Natural killer cell treated with Interleukin-12 subunit alpha and Interleukin-12 subunit beta and Interleukin-15 and Interleukin-18, amount 100 ng/mL, for 72 hours (primary cell): ENCODE data around the gene REV1. TPM values are rescaled to one million over a fixed set of nuclear protein-coding genes. Genes with fewer than 3 reads are reported as not detected.

Experiments used
- ATAC-seq, 2 donors: fragments of 150-1000 bp; cut with Tn5 transposase in 1 of 2; sonication (Bioruptor Pico), chemical (Tn5 transposase) in 1 of 2; 2 replicates each; pipeline ENCODE4 v1.10.0; 2021
- DNase-seq: peaks from one replicate; pipeline ENCODE4 v3.0.0; 2022; ENCODE audit warnings: low spot score
- H3K27ac Mint-ChIP-seq, 2 donors: 1 replicate in 1 of 2; 2 replicates in 1 of 2; pipeline ENCODE4 v1.8.0; 2022; ENCODE audit warnings: mixed read lengths in 2 of 2, mild to moderate bottlenecking in 1 of 2, moderate library complexity in 1 of 2
- H3K27me3 Mint-ChIP-seq, 2 donors: 1 replicate in 1 of 2; 2 replicates in 1 of 2; pipeline ENCODE4 v1.8.0; 2022; ENCODE audit warnings: mixed read lengths in 2 of 2
- H3K36me3 Mint-ChIP-seq: one replicate; pipeline ENCODE4 v1.8.0; 2022; ENCODE audit warnings: mixed read lengths
- H3K4me1 Mint-ChIP-seq, 2 donors: 1 replicate in 1 of 2; 2 replicates in 1 of 2; pipeline ENCODE4 v1.8.0; 2022; ENCODE audit warnings: low read depth in 2 of 2, mixed read lengths in 2 of 2, mild to moderate bottlenecking in 1 of 2
- H3K4me3 Mint-ChIP-seq: one replicate; pipeline ENCODE4 v1.8.0; 2022; ENCODE audit warnings: mixed read lengths
- H3K9me3 Mint-ChIP-seq: 2 replicates; pipeline ENCODE4 v1.8.0; 2022; ENCODE audit warnings: mixed read lengths
- total RNA-seq, 2 donors: library from RNA; stranded (reverse); gene quantifications; one replicate each; pipeline ENCODE4 v1.2.3, GENCODE V29; 2022

Gene REV1
- total RNA-seq, 2 donors from 2014 or later = 26.7 to 59.5 TPM

DNA sequence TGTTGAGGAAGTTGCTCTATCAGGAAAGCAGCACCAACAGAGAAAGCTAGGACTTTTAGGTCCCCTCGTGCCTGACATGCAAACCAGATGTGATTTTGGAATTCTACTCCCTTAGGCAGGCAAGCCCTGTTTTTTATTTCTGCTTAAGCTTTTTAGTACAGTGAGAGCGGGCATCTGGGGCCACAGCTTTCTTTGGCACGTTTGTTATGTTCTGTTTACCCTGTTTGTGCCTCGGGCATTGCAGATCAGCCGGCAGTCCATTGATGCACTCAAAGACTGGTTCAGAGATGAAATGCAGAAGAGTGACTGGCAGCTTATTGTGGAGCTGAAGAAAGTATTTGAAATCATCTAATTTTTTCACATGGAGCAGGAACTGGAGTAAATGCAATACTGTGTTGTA lies 90.8 kb downstream of the REV1 start:
- Mint-ChIP-seq H3K9me3 (no peaks in the 10 kb centered on the region), H3K27me3 (no peaks in the 10 kb centered on the region), H3K4me3 (no peak overlapping the region), H3K27ac (no peak overlapping the region), H3K36me3 (peaks cover 50% of the 10 kb centered on the region), H3K4me1 (peaks cover 0 to 3% of the 10 kb centered on the region in 2 donors)
- DNase-seq = no peak
- no peak for ATAC-seq

DNA sequence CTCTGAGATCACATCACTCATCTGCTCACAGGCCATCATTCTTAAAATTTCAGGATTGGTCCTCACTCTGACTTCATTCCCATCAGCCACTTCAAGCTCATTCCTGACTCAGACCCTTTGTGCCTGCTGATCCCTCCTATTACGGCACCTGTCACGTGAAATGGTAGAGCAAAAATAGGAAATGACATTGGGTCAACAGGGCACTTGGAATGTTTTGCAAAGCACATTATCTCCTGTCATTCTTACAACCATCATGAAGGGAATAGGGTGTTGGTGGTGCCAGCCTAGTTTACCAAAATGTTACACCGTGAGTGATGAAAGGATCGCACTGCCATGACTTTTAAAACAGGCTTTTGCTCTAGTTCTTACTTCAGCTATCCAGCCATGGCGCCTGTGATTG lies 91.5 kb downstream of the REV1 start:
- no peak overlapping the region for H3K4me3 Mint-ChIP-seq
- no peaks in the 10 kb centered on the region for H3K9me3 Mint-ChIP-seq
- H3K36me3 Mint-ChIP-seq = peaks cover 47% of the 10 kb centered on the region
- DNase-seq (no peak), ATAC-seq (no peak)
- H3K27ac Mint-ChIP-seq = peak overlapping the region in 1 of 2 donors; percentile 40
- H3K27me3 Mint-ChIP-seq = no peaks in the 10 kb centered on the region
- peaks cover 0 to 3% of the 10 kb centered on the region in 2 donors for H3K4me1 Mint-ChIP-seq

DNA sequence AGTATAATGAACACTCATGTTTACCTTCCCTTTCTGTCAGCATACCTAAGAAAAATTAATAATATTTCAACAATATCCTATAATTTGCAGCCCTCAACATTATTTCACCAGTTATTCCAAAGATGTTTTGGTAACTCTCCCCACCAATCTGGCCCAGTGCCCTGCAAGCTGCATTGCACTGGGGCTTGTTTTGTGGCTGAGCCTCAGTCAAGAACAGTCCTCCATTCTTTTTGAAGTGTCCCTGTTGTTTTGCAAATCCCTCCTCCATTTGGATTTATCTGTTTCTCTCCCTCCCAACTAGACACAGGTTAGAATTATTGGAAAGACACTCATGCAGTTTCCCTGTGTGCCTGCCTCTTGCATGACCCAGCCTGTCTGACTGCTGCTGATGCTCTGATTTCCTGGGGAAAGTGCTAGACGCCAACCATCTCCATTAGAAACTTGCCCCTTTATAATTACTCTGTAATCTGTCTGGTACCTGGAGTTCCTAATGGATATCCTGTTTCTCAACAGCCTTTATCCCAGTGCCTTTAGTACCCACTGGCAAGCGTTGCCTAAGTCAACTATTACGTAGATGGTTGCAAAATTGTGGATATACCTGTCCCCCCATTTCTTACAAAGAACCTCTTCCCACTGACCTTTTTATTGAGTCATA lies 92.4 kb downstream of the REV1 start:
- DNase-seq (no peak), ATAC-seq (no peak)
- no peak overlapping the region for H3K4me3 Mint-ChIP-seq
- no peaks in the 10 kb centered on the region for H3K27me3 Mint-ChIP-seq
- H3K4me1 Mint-ChIP-seq = peaks cover 0 to 3% of the 10 kb centered on the region in 2 donors
- peaks cover 42% of the 10 kb centered on the region for H3K36me3 Mint-ChIP-seq
- H3K9me3 Mint-ChIP-seq = no peaks in the 10 kb centered on the region
- peak overlapping the region in 1 of 2 donors; percentile 40 for H3K27ac Mint-ChIP-seq

DNA sequence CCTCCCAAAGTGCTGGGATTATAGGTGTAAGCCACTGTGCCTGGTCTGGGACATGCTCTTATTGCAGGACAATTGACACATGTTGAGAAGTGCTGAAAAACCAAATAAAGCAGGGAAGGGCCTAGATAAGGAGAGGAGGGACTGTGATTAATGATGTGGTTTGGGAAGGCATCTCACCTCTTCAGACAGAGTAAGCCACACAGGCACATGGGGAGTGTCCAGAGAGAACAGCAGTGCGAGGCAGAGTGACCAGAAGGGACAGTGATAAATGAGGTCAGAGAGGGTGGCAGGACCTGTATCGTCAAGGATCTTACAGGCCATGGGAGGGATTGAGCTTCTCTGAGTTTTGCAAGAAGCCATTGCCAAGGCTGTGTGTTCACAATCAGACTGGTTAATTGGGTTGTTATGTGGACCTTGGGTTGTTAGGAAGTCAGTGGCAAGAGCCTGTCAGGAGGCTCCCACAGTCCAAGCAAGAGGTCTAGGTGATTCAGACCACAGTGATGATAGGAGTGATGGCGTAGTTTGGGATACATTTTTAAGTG lies 94.2 kb downstream of the REV1 start:
- ATAC-seq = no peak
- no peaks in the 10 kb centered on the region for H3K27me3 Mint-ChIP-seq
- H3K4me1 Mint-ChIP-seq = peaks cover 0 to 3% of the 10 kb centered on the region in 2 donors
- H3K4me3 Mint-ChIP-seq = no peak overlapping the region
- H3K27ac Mint-ChIP-seq = no peak overlapping the region
- H3K9me3 Mint-ChIP-seq = no peaks in the 10 kb centered on the region
- H3K36me3 Mint-ChIP-seq = peaks cover 47% of the 10 kb centered on the region
- DNase-seq = no peak

DNA sequence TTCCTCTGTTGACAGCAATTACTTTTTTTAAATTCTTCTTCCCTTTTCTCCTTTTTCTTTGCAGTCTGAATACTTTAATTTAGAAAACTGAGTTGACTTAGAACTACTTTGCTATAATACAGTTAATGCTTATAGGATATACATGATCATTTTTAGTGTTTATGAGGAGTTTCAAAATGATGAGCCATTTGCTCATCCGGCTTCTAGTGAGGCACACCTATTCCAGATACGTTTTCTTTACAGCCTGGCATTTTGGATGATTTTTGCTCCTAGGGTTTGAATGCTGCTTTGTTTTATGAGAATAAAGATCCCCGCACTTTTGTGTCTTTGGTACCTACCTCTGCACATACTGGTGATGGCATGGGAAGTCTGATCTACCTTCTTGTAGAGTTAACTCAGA lies 99.9 kb downstream of the REV1 start:
- Mint-ChIP-seq H3K27me3 (no peaks in the 10 kb centered on the region), H3K4me3 (no peak overlapping the region), H3K36me3 (peaks cover 22% of the 10 kb centered on the region), H3K9me3 (no peaks in the 10 kb centered on the region), H3K4me1 (peaks cover 0 to 5% of the 10 kb centered on the region in 2 donors), H3K27ac (no peak overlapping the region)
- DNase-seq (no peak), ATAC-seq (no peak)

DNA sequence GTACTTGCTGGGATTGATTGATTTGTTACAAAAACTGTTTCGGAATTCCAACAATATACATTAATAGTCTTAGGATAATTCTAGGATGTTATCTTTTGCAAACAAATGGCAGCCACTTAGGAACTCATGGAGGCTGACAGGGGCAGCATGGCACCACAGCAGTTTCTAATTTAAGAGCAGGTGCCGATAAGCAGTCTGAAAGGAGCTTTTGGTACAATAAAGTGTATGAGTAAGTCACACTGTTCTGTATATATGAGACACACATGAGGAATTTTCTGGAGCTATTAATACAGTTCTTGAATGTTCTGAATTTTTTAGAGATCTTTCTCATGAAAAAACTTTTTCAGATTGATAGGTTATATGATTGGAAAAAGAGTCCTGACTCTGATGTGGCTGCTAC lies 100.4 kb downstream of the REV1 start:
- H3K4me3 Mint-ChIP-seq = no peak overlapping the region
- peaks cover 0 to 5% of the 10 kb centered on the region in 2 donors for H3K4me1 Mint-ChIP-seq
- H3K27ac Mint-ChIP-seq = no peak overlapping the region
- peaks cover 23% of the 10 kb centered on the region for H3K36me3 Mint-ChIP-seq
- ATAC-seq (no peak), DNase-seq (no peak)
- H3K27me3 Mint-ChIP-seq = no peaks in the 10 kb centered on the region
- no peaks in the 10 kb centered on the region for H3K9me3 Mint-ChIP-seq

DNA sequence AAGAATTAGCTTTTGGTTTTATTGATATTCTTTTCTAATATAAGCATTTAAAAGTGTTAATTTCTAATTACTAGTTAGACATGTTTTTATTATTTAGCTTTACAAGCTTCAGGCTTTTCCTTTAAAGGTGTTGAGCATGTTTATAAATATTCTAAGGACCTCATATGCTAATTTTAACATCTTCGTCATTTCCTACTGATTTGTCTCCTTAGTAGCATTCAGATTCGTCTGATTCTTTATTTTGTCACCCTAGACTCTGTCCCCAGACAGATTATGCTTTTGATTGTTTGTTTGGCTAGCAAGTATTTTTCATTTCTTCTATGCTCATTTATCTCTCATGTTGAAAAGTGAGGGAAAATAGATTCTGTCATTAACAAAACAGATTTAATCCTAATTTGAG lies 100.9 kb downstream of the REV1 start:
- no peaks in the 10 kb centered on the region for H3K9me3 Mint-ChIP-seq
- ATAC-seq (no peak), DNase-seq (no peak)
- peaks cover 21% of the 10 kb centered on the region for H3K36me3 Mint-ChIP-seq
- H3K27me3 Mint-ChIP-seq = no peaks in the 10 kb centered on the region
- H3K27ac Mint-ChIP-seq = no peak overlapping the region
- peaks cover 0 to 5% of the 10 kb centered on the region in 2 donors for H3K4me1 Mint-ChIP-seq
- no peak overlapping the region for H3K4me3 Mint-ChIP-seq

DNA sequence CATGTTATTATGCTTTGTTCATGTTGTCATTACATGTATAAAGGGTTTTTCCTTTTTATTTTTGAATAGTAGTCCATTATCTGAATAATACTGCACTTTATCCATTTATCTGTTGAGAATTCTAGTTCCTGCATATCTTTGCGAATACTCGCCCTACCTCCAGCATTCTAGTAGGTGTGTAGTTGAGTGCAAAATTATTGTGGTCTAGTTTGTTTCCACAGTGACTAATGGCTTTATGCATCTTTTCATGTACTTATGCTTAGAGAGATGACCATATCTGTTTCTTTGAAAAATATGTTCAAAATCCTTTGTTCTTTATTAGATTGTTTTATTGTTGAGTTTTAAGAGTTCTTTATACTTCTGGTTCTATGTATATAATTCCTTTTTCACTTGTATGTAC lies 103.8 kb downstream of the REV1 start:
- Mint-ChIP-seq H3K4me1 (peaks cover 0 to 5% of the 10 kb centered on the region in 2 donors), H3K9me3 (no peaks in the 10 kb centered on the region), H3K4me3 (no peak overlapping the region), H3K27me3 (no peaks in the 10 kb centered on the region), H3K36me3 (peaks cover 26% of the 10 kb centered on the region), H3K27ac (peak overlapping the region in 1 of 2 donors; percentile 2)
- DNase-seq (no peak), ATAC-seq (no peak)

DNA sequence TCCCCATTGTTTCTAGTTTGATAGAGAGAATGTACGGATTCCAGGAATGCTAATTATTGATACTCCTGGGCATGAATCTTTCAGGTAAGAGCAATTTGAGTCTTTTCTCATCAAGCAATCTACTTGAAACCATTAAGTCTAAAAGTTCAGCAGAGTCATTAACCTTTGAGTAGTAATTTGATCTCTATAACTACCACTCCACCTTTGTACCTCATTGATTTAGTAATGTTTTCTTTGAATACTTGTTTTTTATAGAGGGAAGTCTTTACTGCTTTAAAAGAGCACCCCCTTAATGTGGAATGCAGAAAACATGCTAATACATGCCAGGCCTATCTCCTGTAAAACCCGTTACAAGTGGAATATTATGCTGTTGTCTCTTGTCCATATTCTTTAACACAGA lies 107.7 kb downstream of the REV1 start:
- ATAC-seq = no peak
- Mint-ChIP-seq H3K27me3 (no peaks in the 10 kb centered on the region), H3K27ac (no peak overlapping the region), H3K9me3 (no peaks in the 10 kb centered on the region), H3K36me3 (peaks cover 35% of the 10 kb centered on the region), H3K4me3 (no peak overlapping the region), H3K4me1 (peaks cover 7 to 25% of the 10 kb centered on the region in 2 donors)
- DNase-seq = no peak

DNA sequence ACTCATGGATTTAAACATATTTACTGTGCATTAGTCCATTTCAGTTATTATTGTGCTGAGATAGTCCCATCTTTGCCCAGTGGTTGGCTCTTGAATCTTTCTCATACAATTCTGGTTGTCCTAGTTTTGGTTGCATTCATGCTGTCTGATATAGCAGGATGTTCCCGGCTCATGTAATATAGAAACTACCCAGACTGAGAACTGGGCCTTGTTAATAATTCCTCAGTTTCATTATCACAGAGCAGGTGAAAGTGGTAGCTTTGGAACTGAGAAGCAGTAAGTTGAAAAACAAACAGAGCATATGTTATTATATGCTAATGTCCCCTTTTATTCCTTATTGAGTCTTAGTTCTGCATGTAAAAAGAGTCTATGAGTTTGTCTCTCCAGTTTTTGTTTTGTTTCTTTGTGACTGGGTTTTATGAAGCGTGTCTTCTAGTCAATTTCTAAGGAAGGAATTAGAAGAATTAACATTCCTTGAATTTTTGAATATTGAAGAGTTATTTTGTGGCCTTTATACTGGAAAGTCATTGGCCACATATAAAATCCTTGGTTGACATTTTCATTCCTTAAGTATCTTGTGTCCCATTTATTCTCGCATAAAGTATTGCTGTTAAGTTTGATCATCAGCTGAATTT lies 109.3 kb downstream of the REV1 start:
- H3K27ac Mint-ChIP-seq = peak overlapping the region in 1 of 2 donors; percentile 20
- H3K36me3 Mint-ChIP-seq = peaks cover 40% of the 10 kb centered on the region
- H3K27me3 Mint-ChIP-seq = no peaks in the 10 kb centered on the region
- no peaks in the 10 kb centered on the region for H3K9me3 Mint-ChIP-seq
- H3K4me1 Mint-ChIP-seq = peaks cover 7 to 20% of the 10 kb centered on the region in 2 donors
- ATAC-seq = peak in 1 of 2 donors; percentile 63
- no peak for DNase-seq
- H3K4me3 Mint-ChIP-seq = peak overlapping the region; percentile 42

DNA sequence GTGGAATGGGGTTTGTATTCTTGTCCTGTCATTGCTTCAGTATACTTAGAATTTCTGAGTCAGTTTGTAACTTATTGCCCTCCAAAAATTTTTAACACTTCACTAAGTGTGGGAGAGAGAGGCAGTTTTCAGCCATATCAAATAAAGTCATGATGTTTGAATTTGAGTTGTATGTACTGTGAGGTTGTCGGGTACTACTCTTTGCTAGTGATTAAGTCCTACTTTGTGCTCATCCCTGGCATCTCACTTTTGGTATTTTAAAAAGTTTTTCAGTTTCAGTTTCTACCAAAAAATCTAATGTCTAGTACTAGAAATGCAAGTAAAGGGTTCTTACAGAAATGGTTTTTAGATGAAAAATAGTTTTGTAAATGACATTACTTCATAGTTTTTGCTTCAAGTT lies 111.9 kb downstream of the REV1 start:
- Mint-ChIP-seq H3K9me3 (no peaks in the 10 kb centered on the region), H3K36me3 (peaks cover 42% of the 10 kb centered on the region), H3K4me1 (peaks cover 7 to 20% of the 10 kb centered on the region in 2 donors), H3K4me3 (no peak overlapping the region), H3K27ac (peak overlapping the region in 1 of 2 donors; percentile 52), H3K27me3 (no peaks in the 10 kb centered on the region)
- ATAC-seq (peak; percentile 61 to 95), DNase-seq (no peak)

DNA sequence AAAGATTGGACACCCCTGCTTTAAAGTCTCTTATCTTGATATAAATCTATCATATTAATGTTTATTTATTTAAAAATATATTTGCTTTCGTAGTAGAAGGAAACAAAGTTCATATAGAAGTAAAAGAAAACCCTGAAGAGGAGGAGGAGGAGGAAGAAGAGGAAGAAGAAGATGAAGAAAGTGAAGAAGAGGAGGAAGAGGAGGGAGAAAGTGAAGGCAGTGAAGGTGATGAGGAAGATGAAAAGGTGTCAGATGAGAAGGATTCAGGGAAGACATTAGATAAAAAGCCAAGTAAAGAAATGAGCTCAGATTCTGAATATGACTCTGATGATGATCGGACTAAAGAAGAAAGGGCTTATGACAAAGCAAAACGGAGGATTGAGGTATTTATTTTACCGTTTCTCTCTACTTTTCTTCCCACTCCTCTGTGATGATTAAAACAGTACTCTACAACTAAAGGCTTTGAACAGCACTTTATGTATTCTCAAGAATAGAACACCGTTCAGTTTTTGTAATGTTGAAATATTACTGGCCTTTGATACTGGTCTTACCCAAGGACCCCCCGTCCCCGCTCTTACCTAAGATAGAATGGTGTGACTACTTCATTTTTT lies 113.5 kb downstream of the REV1 start:
- H3K4me3 Mint-ChIP-seq = no peak overlapping the region
- ATAC-seq (no peak), DNase-seq (no peak)
- peaks cover 7 to 20% of the 10 kb centered on the region in 2 donors for H3K4me1 Mint-ChIP-seq
- no peak overlapping the region for H3K27ac Mint-ChIP-seq
- peaks cover 53% of the 10 kb centered on the region for H3K36me3 Mint-ChIP-seq
- H3K27me3 Mint-ChIP-seq = no peaks in the 10 kb centered on the region
- no peaks in the 10 kb centered on the region for H3K9me3 Mint-ChIP-seq

DNA sequence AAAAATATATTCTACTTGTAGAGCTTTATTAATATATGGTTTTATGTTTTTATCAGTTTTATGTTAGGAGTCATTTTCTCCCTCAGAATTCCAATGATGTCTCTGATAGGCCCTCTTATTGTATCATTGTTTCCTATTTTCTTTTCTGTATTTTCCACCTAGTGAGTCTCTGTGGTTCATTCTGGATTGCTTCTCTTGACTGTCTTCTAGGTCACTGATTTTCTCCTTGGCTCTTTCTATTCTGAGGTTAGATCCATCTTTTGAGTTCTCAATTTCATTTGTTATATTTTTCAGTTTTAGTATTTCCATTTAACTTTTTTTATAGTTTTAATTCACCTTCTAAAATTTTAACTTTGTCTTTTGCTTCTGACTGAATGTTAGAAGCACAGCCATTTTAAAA lies 115.1 kb downstream of the REV1 start:
- Mint-ChIP-seq H3K9me3 (no peaks in the 10 kb centered on the region), H3K4me1 (peaks cover 0 to 9% of the 10 kb centered on the region in 2 donors), H3K27me3 (no peaks in the 10 kb centered on the region), H3K27ac (no peak overlapping the region), H3K4me3 (no peak overlapping the region), H3K36me3 (peaks cover 49% of the 10 kb centered on the region)
- ATAC-seq (no peak), DNase-seq (no peak)

DNA sequence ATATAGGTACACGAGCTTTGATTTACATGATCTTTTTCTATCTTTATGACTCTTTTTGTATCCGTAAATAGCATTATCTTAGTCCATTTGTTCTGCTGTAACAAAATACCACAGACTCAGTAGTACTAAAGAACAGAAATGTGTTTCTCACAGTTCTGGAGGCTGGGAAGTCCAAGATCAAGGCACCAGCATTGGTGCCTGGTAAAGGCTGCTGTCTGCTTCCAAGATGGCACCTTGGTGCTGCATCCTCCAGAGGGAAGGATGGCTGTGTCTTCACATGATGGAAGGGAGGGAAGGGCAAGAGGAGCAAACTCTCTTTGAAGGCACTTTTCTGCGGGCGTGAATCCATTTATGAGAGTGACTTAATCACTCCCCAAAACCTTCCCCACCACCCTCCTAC lies 116.7 kb downstream of the REV1 start:
- DNase-seq (no peak), ATAC-seq (no peak)
- no peak overlapping the region for H3K4me3 Mint-ChIP-seq
- peaks cover 0 to 7% of the 10 kb centered on the region in 2 donors for H3K4me1 Mint-ChIP-seq
- peaks cover 45% of the 10 kb centered on the region for H3K36me3 Mint-ChIP-seq
- no peaks in the 10 kb centered on the region for H3K9me3 Mint-ChIP-seq
- no peaks in the 10 kb centered on the region for H3K27me3 Mint-ChIP-seq
- no peak overlapping the region for H3K27ac Mint-ChIP-seq
